ENCODE data around the gene MEAK7. TPM values are rescaled to one million over a fixed set of nuclear protein-coding genes. Genes with fewer than 3 reads are reported as not detected.

Gene MEAK7
- polyA plus RNA-seq, 3 donors = 2.5 to 5.0 (median 4.7) TPM

GRCh38 chr16:84467256-84467655 lies 37.2 kb downstream of the MEAK7 start:
- no peaks in the 10 kb centered on the region for H3K27me3 ChIP-seq (ENCODE audit: control insufficient read depth in 2 of 2, insufficient read depth in 2 of 2, low read length in 2 of 2)
- no peak overlapping the region for H3K27ac ChIP-seq (ENCODE audit: low read depth in 1 of 2, low read length in 2 of 2)
- no peaks in the 10 kb centered on the region for H3K79me2 ChIP-seq (ENCODE audit: insufficient read depth, low read length)
- no peaks in the 10 kb centered on the region for H3K4me1 ChIP-seq (ENCODE audit: control insufficient read depth in 1 of 2, insufficient read depth in 2 of 2, low read length in 2 of 2)
- H3K27me3 Mint-ChIP-seq (ENCODE audit: low read depth in 3 of 3) = no peaks in the 10 kb centered on the region
- H3K4me2 ChIP-seq (replicated peaks; ENCODE audit: extremely low read depth, low read length, poor library complexity, severe bottlenecking) = no peak overlapping the region
- no peak overlapping the region for H3K4me3 ChIP-seq (replicated peaks in 1 of 3; ENCODE audit: low read depth in 2 of 3, low read length in 3 of 3)
- intact Hi-C loops (cut with micrococcal nuclease) = no loop called here
- H3K36me3 Mint-ChIP-seq = peaks cover 12 to 16% of the 10 kb centered on the region in 2 donors
- H3K27ac Mint-ChIP-seq = no peak overlapping the region
- H3K9me3 Mint-ChIP-seq = peaks cover 19 to 30% (median 27%) of the 10 kb centered on the region in 7 donors
- no peaks in the 10 kb centered on the region for H3K4me1 Mint-ChIP-seq
- H3K36me3 ChIP-seq (replicated peaks in 1 of 2; ENCODE audit: control insufficient read depth in 1 of 2, insufficient read depth in 2 of 2, low read length in 2 of 2) = peaks cover 0 to 7% of the 10 kb centered on the region in 2 donors
- H3K4me3 Mint-ChIP-seq = no peak overlapping the region
- H3K9ac ChIP-seq (ENCODE audit: insufficient read depth, low read length, poor library complexity, severe bottlenecking) = no peak overlapping the region
- 83% methylated on average over 1 of the region's 1 CpG for WGBS (ENCODE audit: insufficient coverage)
- H3K9me3 ChIP-seq (replicated peaks in 1 of 2; ENCODE audit: control insufficient read depth in 1 of 2, insufficient read depth in 1 of 2, low read length in 2 of 2) = peaks cover 20 to 26% of the 10 kb centered on the region in 2 donors
- no peak for DNase-seq
- no peaks in the 10 kb centered on the region for H4K20me1 ChIP-seq (ENCODE audit: insufficient read depth, low read length)
- no peak for TF ChIP-seq CTCF (IDR thresholded peaks at IDR 0.05)
- H2AFZ ChIP-seq (ENCODE audit: insufficient read depth, low read depth, low read length, poor library complexity, severe bottlenecking) = no peak overlapping the region

DNA sequence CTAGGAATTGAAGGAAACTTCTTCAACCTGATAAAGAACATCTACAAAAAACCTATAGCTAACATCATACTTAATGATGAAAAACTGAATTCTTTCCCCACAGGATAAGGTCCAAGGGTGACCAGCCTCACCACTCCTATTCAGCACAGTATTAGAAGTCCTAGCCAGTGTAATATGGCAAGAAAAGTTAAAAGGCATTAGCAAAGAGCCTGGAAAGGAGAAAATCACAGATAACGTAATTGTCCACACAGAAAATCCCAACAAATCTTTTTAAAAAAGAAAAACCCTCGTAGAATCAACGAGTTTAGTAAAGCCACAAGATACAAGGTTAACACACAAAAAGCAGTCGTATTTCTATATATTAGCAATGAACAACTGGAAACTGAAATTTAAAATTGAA lies 37.8 kb downstream of the MEAK7 start:
- Mint-ChIP-seq H3K9me3 (peaks cover 13 to 26% (median 22%) of the 10 kb centered on the region in 7 donors), H3K4me1 (no peaks in the 10 kb centered on the region), H3K27me3 (ENCODE audit: low read depth in 3 of 3) (no peaks in the 10 kb centered on the region), H3K27ac (no peak overlapping the region), H3K36me3 (peaks cover 8 to 16% of the 10 kb centered on the region in 2 donors), H3K4me3 (no peak overlapping the region)
- H3K9ac ChIP-seq (ENCODE audit: insufficient read depth, low read length, poor library complexity, severe bottlenecking) = no peak overlapping the region
- DNase-seq = no peak
- H2AFZ ChIP-seq (ENCODE audit: insufficient read depth, low read depth, low read length, poor library complexity, severe bottlenecking) = no peak overlapping the region
- no peaks in the 10 kb centered on the region for H3K4me1 ChIP-seq (ENCODE audit: control insufficient read depth in 1 of 2, insufficient read depth in 2 of 2, low read length in 2 of 2)
- WGBS (ENCODE audit: insufficient coverage) = no CpG with 5 or more reads among the region's 4 CpGs
- H3K79me2 ChIP-seq (ENCODE audit: insufficient read depth, low read length) = no peaks in the 10 kb centered on the region
- H3K4me3 ChIP-seq (replicated peaks in 1 of 3; ENCODE audit: low read depth in 2 of 3, low read length in 3 of 3) = no peak overlapping the region
- no peak overlapping the region for H3K4me2 ChIP-seq (replicated peaks; ENCODE audit: extremely low read depth, low read length, poor library complexity, severe bottlenecking)
- no peaks in the 10 kb centered on the region for H4K20me1 ChIP-seq (ENCODE audit: insufficient read depth, low read length)
- no peak overlapping the region for H3K27ac ChIP-seq (ENCODE audit: low read depth in 1 of 2, low read length in 2 of 2)
- no peak for TF ChIP-seq CTCF (IDR thresholded peaks at IDR 0.05)
- H3K9me3 ChIP-seq (replicated peaks in 1 of 2; ENCODE audit: control insufficient read depth in 1 of 2, insufficient read depth in 1 of 2, low read length in 2 of 2) = peaks cover 14 to 23% of the 10 kb centered on the region in 2 donors
- H3K27me3 ChIP-seq (ENCODE audit: control insufficient read depth in 2 of 2, insufficient read depth in 2 of 2, low read length in 2 of 2) = no peaks in the 10 kb centered on the region
- intact Hi-C loops (cut with micrococcal nuclease) = no loop called here
- peaks cover 0 to 7% of the 10 kb centered on the region in 2 donors for H3K36me3 ChIP-seq (replicated peaks in 1 of 2; ENCODE audit: control insufficient read depth in 1 of 2, insufficient read depth in 2 of 2, low read length in 2 of 2)
